SIG-M5 treated with dmso at 0.1 percent for 504 hours (cell line): ENCODE measurements around the gene CBX8.

Experiments used
- DNase-seq: peaks from one replicate; lab custom pipeline; 2025; ENCODE audit not compliant: unreplicated experiment; lab: John Stamatoyannopoulos, UW

CBX8 gene

DNA sequence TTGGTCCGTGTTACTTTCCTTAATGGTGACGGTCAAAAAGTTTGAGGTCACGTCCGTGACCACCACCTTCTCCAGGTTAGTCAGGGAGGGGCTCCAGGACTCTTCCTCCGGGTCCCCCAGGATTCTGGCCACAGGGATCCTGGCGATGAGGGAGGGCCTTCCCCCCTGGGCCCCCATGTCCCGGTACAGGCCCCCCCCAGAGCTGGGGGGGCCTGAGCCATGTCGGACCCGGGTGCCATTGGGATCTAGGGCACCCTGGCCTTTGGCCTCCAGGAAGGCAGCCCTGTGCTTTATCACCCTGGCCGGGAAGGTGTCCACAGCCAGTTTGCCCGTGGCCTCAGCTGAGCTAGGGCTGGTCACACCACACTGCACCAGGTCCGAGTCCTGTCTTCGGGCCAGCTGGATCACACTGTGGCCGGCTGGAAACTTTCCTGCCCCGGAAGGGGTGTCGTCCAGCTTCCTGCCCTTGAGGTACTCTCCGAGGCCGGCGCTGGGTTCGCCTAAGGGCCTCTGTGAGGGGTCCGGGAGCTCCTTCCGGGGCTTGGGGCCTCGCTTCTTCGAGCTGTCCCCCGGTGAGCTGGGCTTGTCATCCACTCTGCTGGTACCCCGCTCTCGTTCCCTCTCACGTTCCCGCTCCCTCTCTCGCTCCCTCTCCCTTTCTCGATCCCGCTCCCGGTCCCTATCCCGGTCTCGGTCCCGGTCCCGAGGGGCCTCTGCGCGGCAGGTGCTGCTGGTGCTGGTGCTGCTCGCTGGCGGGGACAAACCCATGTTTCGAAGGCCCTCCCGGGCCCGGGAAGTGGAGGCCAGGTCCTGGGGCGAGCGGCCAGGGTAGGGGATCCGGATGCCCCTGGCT lies 2.0 kb downstream of the CBX8 start:
- no peak for DNase-seq

GRCh38 chr17:79793924-79794304 lies 3.0 kb downstream of the CBX8 start:
- DNase-seq: no peak

GRCh38 chr17:79792984-79793923 lies 3.6 kb downstream of the CBX8 start:
- no peak for DNase-seq

GRCh38 chr17:79792341-79792871 lies 4.5 kb downstream of the CBX8 start:
- no peak for DNase-seq

DNA sequence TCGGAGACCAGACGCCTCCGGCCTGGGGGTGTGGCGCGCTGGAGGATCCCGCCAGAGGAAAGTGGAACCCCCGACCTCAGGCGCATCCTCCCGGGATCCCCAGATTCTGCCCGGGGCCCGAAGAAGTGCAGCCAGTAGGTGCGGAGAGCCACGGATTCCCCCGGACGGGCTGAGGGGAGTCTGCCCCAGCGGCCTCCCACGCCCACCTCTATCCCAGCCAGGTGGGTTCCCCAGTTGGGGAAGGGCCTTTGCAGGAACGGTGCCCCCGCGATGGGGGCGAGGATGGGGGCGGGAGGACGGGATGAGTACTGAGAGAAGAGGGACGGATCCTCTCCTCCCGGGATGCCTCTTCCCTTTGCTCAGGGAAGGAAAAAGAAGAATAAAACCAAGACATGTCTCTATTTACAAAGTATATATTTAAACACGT lies 5.1 kb downstream of the CBX8 start:
- no peak for DNase-seq

DNA sequence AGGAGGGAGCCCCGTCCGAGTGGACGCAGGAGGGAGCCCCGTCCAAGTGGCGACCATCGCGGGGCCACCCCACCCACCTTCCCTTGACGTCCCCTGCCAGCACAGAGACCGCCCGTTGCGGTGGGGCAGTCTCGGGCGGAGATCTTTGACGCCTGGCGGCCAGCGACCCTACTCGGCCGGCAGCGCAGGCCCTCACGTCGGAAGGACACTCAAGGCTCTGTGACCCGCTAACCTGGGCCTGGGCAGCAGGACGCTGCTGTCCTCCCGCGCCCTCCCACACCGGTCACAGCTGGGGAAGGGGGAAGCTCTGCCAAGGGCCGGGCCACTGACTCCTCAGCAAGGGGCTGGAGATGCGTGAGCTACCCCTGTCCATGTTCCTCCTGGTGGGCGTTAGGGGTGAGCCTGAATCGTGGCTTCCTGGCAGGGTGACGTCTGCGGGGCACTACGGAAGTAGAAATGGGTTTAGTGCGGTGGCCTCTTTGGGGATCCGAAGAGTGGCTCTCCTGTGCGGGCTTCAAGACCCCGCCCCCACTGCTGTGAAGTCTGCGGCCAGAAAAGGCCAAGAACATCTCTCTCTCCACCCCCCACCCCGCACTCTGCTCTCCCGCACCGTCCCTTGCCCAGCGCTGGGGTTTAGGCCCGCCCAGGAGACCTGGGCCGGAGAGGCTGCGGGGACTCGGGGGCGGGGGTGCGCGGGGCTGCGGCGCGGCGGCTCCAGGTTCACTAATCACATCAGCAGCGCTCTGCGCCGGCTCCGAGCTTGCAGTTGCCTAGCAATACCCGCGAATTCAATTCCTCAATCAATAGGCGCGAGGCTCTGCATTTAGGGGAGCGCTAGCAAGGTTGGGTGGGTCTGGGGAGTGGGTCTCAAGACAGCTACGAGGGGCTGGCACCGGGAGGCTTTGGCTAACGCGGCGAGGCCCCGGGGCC lies 5.8 kb downstream of the CBX8 start:
- DNase-seq: no peak

- DNase-seq: no peak
Measured at GRCh38 chr17:79789943-79790804, 6.7 kb downstream of the CBX8 start.

- no peak for DNase-seq
Measured at GRCh38 chr17:79788989-79789942, 7.6 kb downstream of the CBX8 start.

DNA sequence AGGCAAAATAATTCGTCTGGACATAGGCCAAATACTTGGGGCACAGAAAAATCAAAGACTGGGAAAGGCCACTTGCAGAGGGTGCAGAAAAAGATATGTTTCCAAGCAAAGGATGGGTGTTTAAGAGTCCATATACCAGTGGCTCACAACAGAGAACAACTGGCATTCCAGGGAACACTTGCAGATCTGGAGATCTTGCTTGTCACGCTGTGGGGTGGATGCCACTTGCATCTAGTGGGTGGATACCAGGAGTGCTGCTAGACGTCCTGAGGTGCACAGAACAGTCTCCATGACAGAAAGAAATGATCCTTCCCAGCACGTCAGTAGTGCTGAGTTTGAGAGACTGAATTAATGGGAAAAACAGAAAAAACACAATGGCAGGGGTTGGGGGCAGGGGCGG lies 8.4 kb downstream of the CBX8 start:
- no peak for DNase-seq

DNA sequence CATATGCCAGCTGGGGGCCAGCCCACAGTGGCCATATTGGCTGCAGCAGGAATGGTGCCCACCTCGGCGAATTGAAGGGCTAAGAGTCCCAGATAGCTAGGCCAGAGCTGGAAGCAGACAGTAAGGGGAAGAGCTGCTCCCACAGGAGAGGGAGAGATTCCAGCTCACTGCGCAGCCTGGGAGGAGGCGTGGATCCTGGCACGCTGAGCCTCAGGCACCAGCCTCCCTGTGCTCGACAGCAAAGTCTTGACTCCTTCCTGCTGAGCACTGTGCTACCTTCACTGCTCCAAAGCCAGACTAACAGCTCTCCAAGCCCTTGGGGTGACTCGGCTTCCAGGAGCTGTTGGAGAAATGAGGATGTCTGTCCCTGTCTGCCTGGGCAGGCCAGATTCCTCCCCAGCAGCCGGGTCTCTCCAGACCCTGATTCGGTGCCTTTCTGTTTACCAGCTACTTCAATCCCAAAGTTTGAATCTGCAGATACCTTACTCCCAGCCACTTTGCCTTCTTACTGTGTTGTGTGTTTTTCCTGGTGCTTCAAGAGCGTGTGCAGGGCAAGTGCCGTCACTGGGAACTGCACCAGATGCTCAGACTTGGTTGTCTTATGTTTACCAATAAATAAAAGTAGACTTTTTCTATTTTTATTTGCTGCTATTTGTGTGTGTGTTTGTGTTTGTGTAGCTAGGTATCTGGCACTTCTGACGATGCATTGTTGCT lies 9.8 kb downstream of the CBX8 start:
- DNase-seq: no peak

- DNase-seq: no peak
Measured at GRCh38 chr17:79785900-79786810, 10.7 kb downstream of the CBX8 start.

- no peak for DNase-seq
Measured at GRCh38 chr17:79785017-79785899, 11.6 kb downstream of the CBX8 start.

DNA sequence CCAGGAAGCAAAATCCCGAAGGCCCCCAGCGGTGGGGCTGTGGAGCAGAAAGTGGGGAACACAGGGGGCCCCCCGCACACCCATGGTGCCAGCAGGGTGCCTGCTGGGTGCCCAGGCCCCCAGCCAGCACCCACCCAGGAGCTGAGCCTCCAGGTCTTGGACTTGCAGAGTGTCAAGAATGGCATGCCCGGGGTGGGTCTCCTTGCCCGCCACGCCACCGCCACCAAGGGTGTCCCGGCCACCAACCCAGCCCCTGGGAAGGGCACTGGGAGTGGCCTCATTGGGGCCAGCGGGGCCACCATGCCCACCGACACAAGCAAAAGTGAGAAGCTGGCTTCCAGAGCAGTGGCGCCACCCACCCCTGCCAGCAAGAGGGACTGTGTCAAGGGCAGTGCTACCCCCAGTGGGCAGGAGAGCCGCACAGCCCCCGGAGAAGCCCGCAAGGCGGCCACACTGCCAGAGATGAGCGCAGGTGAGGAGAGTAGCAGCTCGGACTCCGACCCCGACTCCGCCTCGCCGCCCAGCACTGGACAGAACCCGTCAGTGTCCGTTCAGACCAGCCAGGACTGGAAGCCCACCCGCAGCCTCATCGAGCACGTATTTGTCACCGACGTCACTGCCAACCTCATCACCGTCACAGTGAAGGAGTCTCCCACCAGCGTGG lies 12.4 kb downstream of the CBX8 start:
- no peak for DNase-seq

- no peak for DNase-seq
Measured at GRCh38 chr17:79783891-79784290, 13.0 kb downstream of the CBX8 start.
